T-cell (primary cell): ENCODE measurements around the gene KAZN. TPM values are rescaled to one million over a fixed set of nuclear protein-coding genes. Genes with fewer than 3 reads are reported as not detected.

Experiments used
- ATAC-seq, 4 experiments: fragments of 200-7000 bp in 3 of 4; fragments of 150-1000 bp in 1 of 4; cut with Tn5 transposase; replicated peaks in 1 of 4; 1 replicate in 3 of 4; 2 replicates in 1 of 4; pipeline ENCODE4 v1.10.0; 2021; ENCODE audit warnings: moderate library complexity in 3 of 4, mild to moderate bottlenecking in 2 of 4, moderate number of reproducible peaks in 1 of 4
- CTCF ChIA-PET, 2 donors: fragments of 300-600 bp; sonication (Branson Sonifier 250); formaldehyde crosslinking; loops; one replicate each; lab custom pipeline; 2022; ENCODE audit warnings: antibody characterized with exemption in 2 of 2; lab: Charles Lee
- POLR2A ChIA-PET, 2 donors: fragments of 300-600 bp; sonication (Branson Sonifier 250); formaldehyde crosslinking; loops; one replicate each; lab custom pipeline; 2022; ENCODE audit warnings: antibody characterized with exemption in 2 of 2; lab: Charles Lee
- DNase-seq, 35 experiments: peaks; one replicate each; pipeline versions ENCODE4 v3.0.0 to v3.0.0-alpha.2; 2013 to 2023
- H3K27ac ChIP-seq: one replicate; pipeline ENCODE4 v1.5.1; 2013; ENCODE audit warnings: low read length
- H3K27me3 ChIP-seq, 2 experiments: replicated peaks in 1 of 2; 1 replicate in 1 of 2; 2 replicates in 1 of 2; pipeline versions ENCODE4 v1.6.1 to v1.7.0; 2013; ENCODE audit warnings: low read length in 1 of 2, mixed read lengths in 1 of 2; ENCODE audit not compliant: control insufficient read depth in 2 of 2, insufficient read depth in 2 of 2; ENCODE audit errors: extremely low read depth in 1 of 2
- H3K36me3 ChIP-seq, 2 donors: 1 replicate in 1 of 2; 2 replicates in 1 of 2; pipeline versions ENCODE4 v1.6.1 to v1.7.0; 2013; ENCODE audit warnings: low read length in 1 of 2; ENCODE audit not compliant: control insufficient read depth in 2 of 2, insufficient read depth in 1 of 2; ENCODE audit errors: extremely low read depth in 1 of 2
- H3K4me1 ChIP-seq, 2 experiments: 1 replicate in 1 of 2; 2 replicates in 1 of 2; pipeline versions ENCODE4 v1.6.1 to v1.7.0; 2013; ENCODE audit warnings: low read length in 2 of 2, mixed read lengths in 1 of 2; ENCODE audit not compliant: insufficient read depth in 2 of 2, control insufficient read depth in 1 of 2; ENCODE audit errors: extremely low read depth in 1 of 2
- H3K4me3 ChIP-seq, 2 donors: 1 replicate in 1 of 2; 2 replicates in 1 of 2; pipeline versions ENCODE4 v1.5.1 to v1.7.0; 2013; ENCODE audit warnings: mild to moderate bottlenecking in 2 of 2, low read length in 1 of 2, moderate library complexity in 1 of 2; ENCODE audit not compliant: control insufficient read depth in 1 of 2; ENCODE audit errors: extremely low read depth in 1 of 2
- H3K9me3 ChIP-seq: 2 replicates; pipeline ENCODE4 v1.7.0; 2013
- H3K27ac Mint-ChIP-seq, 2 donors: one replicate each; pipeline ENCODE4 v1.8.0; 2020 to 2021; ENCODE audit warnings: mild to moderate bottlenecking in 2 of 2, mixed read lengths in 2 of 2
- H3K27me3 Mint-ChIP-seq, 2 donors: one replicate each; pipeline ENCODE4 v1.8.0; 2021 to 2022; ENCODE audit warnings: mixed read lengths in 2 of 2
- H3K36me3 Mint-ChIP-seq: one replicate; pipeline ENCODE4 v1.8.0; 2021; ENCODE audit warnings: mixed read lengths
- H3K4me1 Mint-ChIP-seq, 3 donors: one replicate each; pipeline ENCODE4 v1.8.0; 2020 to 2022; ENCODE audit warnings: mixed read lengths in 3 of 3, mild to moderate bottlenecking in 1 of 3
- H3K4me3 Mint-ChIP-seq, 3 donors: one replicate each; pipeline ENCODE4 v1.8.0; 2020 to 2022; ENCODE audit warnings: mild to moderate bottlenecking in 3 of 3, mixed read lengths in 3 of 3, moderate library complexity in 3 of 3
- H3K9me3 Mint-ChIP-seq, 3 donors: one replicate each; pipeline ENCODE4 v1.8.0; 2020 to 2022; ENCODE audit warnings: mixed read lengths in 3 of 3
- WGBS: methylation state at CpG from one replicate; pipeline ENCODE4 v1.1.5; 2013; ENCODE audit warnings: missing lambda C conversion rate; ENCODE audit not compliant: insufficient coverage; 5-methylcytosine and 5-hydroxymethylcytosine counted together
- total RNA-seq, 35 experiments: library from RNA in 6 of 35; stranded (reverse) in 6 of 35; fragments of 120-200 nt in 1 of 35; gene quantifications; one replicate each; pipeline versions ENCODE4 v1.2.1 to v1.2.4 and lab custom pipeline; 2013 to 2026

Gene KAZN
- total RNA-seq, 5 donors from 2014 or later (not counting 1 experiment from before 2014, with no cell fraction given): 0.18 to 0.58 (median 0.30) TPM

- no peaks in the 10 kb centered on the region for H3K36me3 ChIP-seq
- no peak for ATAC-seq
- H3K27me3 ChIP-seq: no peaks in the 10 kb centered on the region
- DNase-seq: no peak
- WGBS: 86% methylated on average over 7 of the region's 8 CpGs
- H3K9me3 ChIP-seq: no peaks in the 10 kb centered on the region
- ChIA-PET CTCF (no interaction called here), POLR2A (no interaction called here)
- H3K27ac Mint-ChIP-seq: no peak overlapping the region
- no peak overlapping the region for H3K4me3 ChIP-seq
- H3K36me3 Mint-ChIP-seq: no peaks in the 10 kb centered on the region
- H3K27ac ChIP-seq: no peak overlapping the region
- no peaks in the 10 kb centered on the region for H3K4me1 ChIP-seq
- no peaks in the 10 kb centered on the region for H3K4me1 Mint-ChIP-seq
- H3K4me3 Mint-ChIP-seq: no peak overlapping the region
- peaks cover 6 to 8% of the 10 kb centered on the region in 2 donors for H3K27me3 Mint-ChIP-seq
- no peaks in the 10 kb centered on the region for H3K9me3 Mint-ChIP-seq
These were observed 37.3 kb upstream of the KAZN start for GRCh38 chr1:14561014-14561693.

- ATAC-seq (no peak), DNase-seq (no peak)
- Histone ChIP-seq H3K27me3 (no peaks in the 10 kb centered on the region), H3K36me3 (no peaks in the 10 kb centered on the region), H3K27ac (no peak overlapping the region), H3K4me1 (no peaks in the 10 kb centered on the region), H3K9me3 (no peaks in the 10 kb centered on the region), H3K4me3 (no peak overlapping the region)
- WGBS: no CpG with 5 or more reads among the region's 2 CpGs
- no peaks in the 10 kb centered on the region for H3K36me3 Mint-ChIP-seq
- ChIA-PET POLR2A (no interaction called here), CTCF (no interaction called here)
- H3K9me3 Mint-ChIP-seq: peaks cover 0 to 8% (median 5%) of the 10 kb centered on the region in 3 donors
- no peak overlapping the region for H3K4me3 Mint-ChIP-seq
- no peaks in the 10 kb centered on the region for H3K4me1 Mint-ChIP-seq
- H3K27me3 Mint-ChIP-seq: peaks cover 0 to 10% of the 10 kb centered on the region in 2 donors
- no peak overlapping the region for H3K27ac Mint-ChIP-seq
These were observed 33.4 kb upstream of the KAZN start for GRCh38 chr1:14565090-14565489.

DNA sequence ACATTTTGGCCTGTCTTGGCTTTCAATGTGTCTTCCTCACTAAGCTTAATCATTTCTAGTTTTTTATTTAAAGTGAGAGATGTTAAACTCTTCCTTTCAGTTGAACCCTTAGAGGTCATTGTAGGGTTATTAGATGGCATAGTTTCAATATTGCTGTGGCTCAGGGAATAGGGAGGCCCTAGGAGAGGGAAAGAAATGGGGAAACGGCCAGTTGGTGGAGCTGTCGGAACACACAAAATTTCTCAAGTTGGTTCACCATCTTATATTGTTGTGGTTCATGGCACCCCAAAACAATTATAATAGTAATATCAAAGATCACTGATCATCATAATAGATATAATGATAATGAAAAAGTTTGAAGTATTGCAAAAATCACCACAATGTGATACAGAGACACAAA is 31.4 kb upstream of the KAZN start:
- no peak for DNase-seq
- no peaks in the 10 kb centered on the region for H3K4me1 ChIP-seq
- POLR2A ChIA-PET: no interaction called here
- H3K4me3 ChIP-seq: no peak overlapping the region
- ATAC-seq: no peak
- no peaks in the 10 kb centered on the region for H3K9me3 ChIP-seq
- H3K27me3 ChIP-seq: peaks cover 0 to 7% of the 10 kb centered on the region in 2 experiments
- Mint-ChIP-seq H3K27ac (no peak overlapping the region), H3K36me3 (no peaks in the 10 kb centered on the region), H3K4me1 (no peaks in the 10 kb centered on the region), H3K27me3 (peaks cover 13% of the 10 kb centered on the region in 2 donors), H3K9me3 (peaks cover 0 to 10% (median 5%) of the 10 kb centered on the region in 3 donors), H3K4me3 (no peak overlapping the region)
- no peak overlapping the region for H3K27ac ChIP-seq
- CTCF ChIA-PET: no interaction called here
- H3K36me3 ChIP-seq: no peaks in the 10 kb centered on the region
- WGBS: no CpG with 5 or more reads among the region's 2 CpGs

- H3K9me3 Mint-ChIP-seq: peaks cover 0 to 10% (median 5%) of the 10 kb centered on the region in 3 donors
These were observed 30.6 kb upstream of the KAZN start for GRCh38 chr1:14567903-14568302.

GRCh38 chr1:14568716-14569355 is 29.6 kb upstream of the KAZN start:
- ChIA-PET POLR2A (no interaction called here), CTCF (no interaction called here)
- H3K4me3 ChIP-seq: no peak overlapping the region
- ATAC-seq (no peak), DNase-seq (no peak)
- no peaks in the 10 kb centered on the region for H3K9me3 ChIP-seq
- no peaks in the 10 kb centered on the region for H3K4me1 Mint-ChIP-seq
- H3K36me3 Mint-ChIP-seq: no peaks in the 10 kb centered on the region
- peaks cover 0 to 10% (median 5%) of the 10 kb centered on the region in 3 donors for H3K9me3 Mint-ChIP-seq
- 81% methylated on average over 5 of the region's 8 CpGs for WGBS
- H3K27ac Mint-ChIP-seq: no peak overlapping the region
- H3K36me3 ChIP-seq: no peaks in the 10 kb centered on the region
- no peak overlapping the region for H3K4me3 Mint-ChIP-seq
- H3K27me3 Mint-ChIP-seq: peaks cover 14 to 17% of the 10 kb centered on the region in 2 donors
- H3K4me1 ChIP-seq: no peaks in the 10 kb centered on the region
- peaks cover 0 to 13% of the 10 kb centered on the region in 2 experiments for H3K27me3 ChIP-seq
- no peak overlapping the region for H3K27ac ChIP-seq

More at GRCh38 chr1:14567903-14568302, 30.6 kb upstream of the KAZN start:
- Mint-ChIP-seq H3K27me3 (peaks cover 14 to 15% of the 10 kb centered on the region in 2 donors), H3K4me3 (no peak overlapping the region), H3K36me3 (no peaks in the 10 kb centered on the region), H3K27ac (no peak overlapping the region), H3K4me1 (no peaks in the 10 kb centered on the region)
- H3K4me1 ChIP-seq: no peaks in the 10 kb centered on the region
- DNase-seq (no peak), ATAC-seq (no peak)
- 83% methylated on average over 3 of the region's 5 CpGs for WGBS
- H3K9me3 ChIP-seq: no peaks in the 10 kb centered on the region
- H3K27me3 ChIP-seq: peaks cover 0 to 13% of the 10 kb centered on the region in 2 experiments
- no peaks in the 10 kb centered on the region for H3K36me3 ChIP-seq
- ChIA-PET POLR2A (no interaction called here), CTCF (no interaction called here)
- no peak overlapping the region for H3K27ac ChIP-seq
- H3K4me3 ChIP-seq: no peak overlapping the region

- no peak overlapping the region for H3K4me3 ChIP-seq
- POLR2A ChIA-PET: interaction anchor here in 1 of 2 donors (0.8 kb wide), 1 partner anchor 16 kb away, joined by 3 read pairs; no protein-coding TSS in a partner anchor
- WGBS: 71% methylated on average over 7 of the region's 9 CpGs
- Mint-ChIP-seq H3K9me3 (peaks cover 5 to 18% (median 6%) of the 10 kb centered on the region in 3 donors), H3K4me1 (no peaks in the 10 kb centered on the region), H3K27ac (no peak overlapping the region), H3K27me3 (peaks cover 14 to 22% of the 10 kb centered on the region in 2 donors), H3K4me3 (no peak overlapping the region), H3K36me3 (no peaks in the 10 kb centered on the region)
- no peaks in the 10 kb centered on the region for H3K36me3 ChIP-seq
- no peak for ATAC-seq
- no peak for DNase-seq
- no peaks in the 10 kb centered on the region for H3K4me1 ChIP-seq
- H3K27me3 ChIP-seq: peaks cover 0 to 13% of the 10 kb centered on the region in 2 experiments
- H3K27ac ChIP-seq: no peak overlapping the region
- CTCF ChIA-PET: no interaction called here
- H3K9me3 ChIP-seq: no peaks in the 10 kb centered on the region
These were observed 28.0 kb upstream of the KAZN start for GRCh38 chr1:14570514-14570913.
